Neural cell (in vitro differentiated cells): ENCODE measurements around the gene EIF5A.

ENCODE experiments used
- CTCF ChIP-seq: fragments of 450-650 bp; IDR thresholded peaks from 2 replicates; pipeline ENCODE4 v1.5.1; 2014; ENCODE audit warnings: antibody characterized with exemption, mild to moderate bottlenecking, moderate library complexity; ENCODE audit not compliant: poor library complexity, severe bottlenecking
- EZH2 ChIP-seq: fragments of 200-600, 300-800 bp; shearing (Covaris generic), sonication (generic); IDR thresholded peaks from 2 replicates; pipeline ENCODE4 v1.6.1; 2014; ENCODE audit warnings: antibody characterized with exemption, low read length, borderline replicate concordance, mild to moderate bottlenecking; ENCODE audit not compliant: insufficient read depth, poor library complexity, severe bottlenecking

- no peak for TF ChIP-seq CTCF
- no peak for TF ChIP-seq EZH2
Measured at GRCh38 chr17:7317161-7317803, 9.9 kb downstream of the EIF5A start.
